ENCODE data around the gene MYO7A.

The MYO7A gene

DNA sequence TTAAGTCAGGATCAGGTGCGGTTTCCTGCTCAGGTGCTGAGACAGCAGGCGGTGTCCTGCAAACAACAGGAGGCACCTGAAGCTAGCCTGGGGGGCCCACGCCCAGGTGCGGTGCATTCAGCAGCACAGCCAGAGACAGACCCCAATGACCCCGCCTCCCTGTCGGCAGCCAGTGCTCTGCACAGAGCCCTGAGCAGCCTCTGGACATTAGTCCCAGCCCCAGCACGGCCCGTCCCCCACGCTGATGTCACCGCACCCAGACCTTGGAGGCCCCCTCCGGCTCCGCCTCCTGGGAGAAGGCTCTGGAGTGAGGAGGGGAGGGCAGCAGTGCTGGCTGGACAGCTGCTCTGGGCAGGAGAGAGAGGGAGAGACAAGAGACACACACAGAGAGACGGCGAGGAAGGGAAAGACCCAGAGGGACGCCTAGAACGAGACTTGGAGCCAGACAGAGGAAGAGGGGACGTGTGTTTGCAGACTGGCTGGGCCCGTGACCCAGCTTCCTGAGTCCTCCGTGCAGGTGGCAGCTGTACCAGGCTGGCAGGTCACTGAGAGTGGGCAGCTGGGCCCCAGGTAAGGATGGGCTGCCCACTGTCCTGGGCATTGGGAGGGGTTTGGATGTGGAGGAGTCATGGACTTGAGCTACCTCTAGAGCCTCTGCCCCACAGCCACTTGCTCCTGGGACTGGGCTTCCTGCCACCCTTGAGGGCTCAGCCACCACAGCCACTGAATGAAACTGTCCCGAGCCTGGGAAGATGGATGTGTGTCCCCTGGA is at the start of gene MYO7A:
Gene MYO7A (plus strand): TSS at position 327 of the 772 bp plus-strand sequence. CDS start 2,389 bp downstream, outside the sequence.
- no peak for DNase-seq (ENCODE audit: low read depth in 2 of 2)

DNA sequence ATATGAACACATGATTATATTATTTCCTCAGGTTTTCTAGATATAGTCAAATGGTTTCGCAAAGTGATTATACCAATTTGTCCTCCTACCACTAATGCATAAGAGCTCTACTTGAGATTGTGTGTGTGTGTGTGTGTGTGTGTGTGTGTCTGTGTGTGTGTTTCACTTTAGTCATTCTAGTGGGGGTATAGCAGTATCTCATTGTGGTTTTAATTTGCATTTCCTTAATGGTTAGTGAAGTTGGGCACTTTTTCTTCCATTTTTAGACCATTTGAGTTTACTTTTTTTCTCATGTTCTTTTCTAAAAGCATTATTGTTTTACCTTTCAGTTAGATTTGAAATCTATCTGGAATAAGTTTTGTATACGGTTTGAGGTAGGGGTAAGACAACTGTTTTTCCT is 48.4 kb upstream of the MYO7A start:
- DNase-seq (ENCODE audit: low read depth in 2 of 2) = no peak

DNA sequence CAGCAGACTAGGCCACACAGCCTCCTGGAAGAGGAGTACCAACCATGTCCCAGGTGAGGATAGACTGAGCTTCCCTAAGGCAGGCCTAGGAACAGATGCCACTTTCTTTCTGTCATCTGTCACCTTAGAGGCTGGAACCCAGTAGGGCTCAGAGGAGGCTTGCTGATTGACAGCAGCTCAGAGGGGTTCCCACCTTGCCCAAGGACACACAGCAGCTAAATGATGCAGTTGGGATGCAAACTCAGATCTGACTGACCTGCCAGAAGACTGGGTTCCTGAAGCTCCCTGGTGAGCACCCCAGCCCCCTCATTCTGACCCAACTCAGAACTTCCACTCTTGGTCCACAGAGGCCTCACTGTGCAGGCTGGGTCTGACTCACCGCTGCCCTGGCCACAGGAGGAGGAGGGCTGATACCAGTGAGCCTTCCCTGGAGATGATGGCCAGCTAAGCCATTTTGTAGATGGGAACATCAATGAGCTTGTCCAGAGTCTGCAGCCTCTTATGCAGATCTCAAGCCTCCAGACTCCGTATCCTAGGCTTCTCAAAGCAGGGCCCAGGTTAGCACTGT is 47.3 kb upstream of the MYO7A start:
- DNase-seq (ENCODE audit: low read depth in 2 of 2) = no peak

DNA sequence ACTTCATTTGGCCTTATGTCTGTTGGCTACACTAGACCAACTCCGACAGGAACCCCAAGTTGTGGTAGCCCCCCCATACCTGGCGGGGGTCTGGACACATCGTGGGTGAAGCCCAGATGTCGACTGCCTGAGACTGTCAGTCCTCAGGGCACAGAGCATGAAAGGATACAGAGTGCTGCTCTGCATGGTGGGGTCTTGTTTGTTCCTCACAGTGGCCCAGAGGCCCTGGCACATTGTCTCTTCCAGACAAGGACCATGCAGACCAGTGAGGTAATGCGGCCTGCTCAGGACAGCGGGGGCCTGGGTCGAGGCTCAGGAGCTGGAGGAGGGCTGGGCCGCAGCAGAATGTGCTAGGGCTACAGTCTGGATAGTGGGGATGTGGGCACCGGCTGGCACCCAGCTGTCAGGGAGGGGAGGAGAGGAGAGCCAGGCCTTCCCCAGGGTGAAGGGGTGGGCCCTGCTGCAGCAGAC is 46.6 kb upstream of the MYO7A start:
- no peak for DNase-seq (ENCODE audit: low read depth in 2 of 2)

DNA sequence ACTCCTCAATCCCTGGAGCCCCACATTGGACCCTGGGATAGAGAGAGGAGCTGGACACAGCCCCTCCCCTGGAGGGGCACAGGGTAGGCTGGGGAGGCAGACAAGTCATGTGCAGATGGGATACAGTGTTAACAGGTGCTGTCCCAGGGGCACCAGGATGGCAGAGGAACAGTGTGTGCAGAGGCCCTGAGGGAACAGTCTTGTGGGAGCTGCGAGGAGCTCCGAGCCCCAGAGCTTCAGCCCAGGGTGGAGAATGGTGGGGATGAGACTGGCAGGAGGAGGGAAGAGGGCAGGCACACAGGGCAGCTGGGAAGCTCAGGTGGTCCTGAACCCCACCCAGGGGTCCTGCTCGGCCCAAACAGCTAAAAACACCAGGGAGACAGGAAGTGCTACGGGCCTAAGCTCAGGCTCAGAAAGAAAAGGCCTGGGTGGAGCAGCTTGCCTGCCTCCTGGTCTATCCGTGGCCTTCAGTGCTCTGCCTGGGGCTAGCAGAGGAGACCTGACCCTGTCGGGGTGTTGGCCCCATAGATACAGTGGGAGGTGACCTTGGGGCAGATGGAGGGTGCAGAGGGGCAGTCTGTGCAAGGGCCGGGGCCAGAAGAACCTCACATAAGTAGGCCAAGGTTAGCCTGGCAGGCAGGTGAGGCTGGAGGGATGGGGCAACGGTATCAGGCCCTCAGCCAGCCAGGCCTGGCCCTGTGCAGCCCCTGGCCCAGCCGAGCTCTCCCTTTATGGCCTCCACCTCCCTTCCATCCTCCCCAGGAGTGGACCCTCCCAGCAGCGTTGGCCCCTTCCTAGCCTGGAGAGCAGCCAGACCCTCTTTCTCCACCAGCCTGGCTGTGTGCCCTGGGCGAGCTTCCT is 45.8 kb upstream of the MYO7A start:
- DNase-seq (ENCODE audit: low read depth in 2 of 2) = no peak

DNA sequence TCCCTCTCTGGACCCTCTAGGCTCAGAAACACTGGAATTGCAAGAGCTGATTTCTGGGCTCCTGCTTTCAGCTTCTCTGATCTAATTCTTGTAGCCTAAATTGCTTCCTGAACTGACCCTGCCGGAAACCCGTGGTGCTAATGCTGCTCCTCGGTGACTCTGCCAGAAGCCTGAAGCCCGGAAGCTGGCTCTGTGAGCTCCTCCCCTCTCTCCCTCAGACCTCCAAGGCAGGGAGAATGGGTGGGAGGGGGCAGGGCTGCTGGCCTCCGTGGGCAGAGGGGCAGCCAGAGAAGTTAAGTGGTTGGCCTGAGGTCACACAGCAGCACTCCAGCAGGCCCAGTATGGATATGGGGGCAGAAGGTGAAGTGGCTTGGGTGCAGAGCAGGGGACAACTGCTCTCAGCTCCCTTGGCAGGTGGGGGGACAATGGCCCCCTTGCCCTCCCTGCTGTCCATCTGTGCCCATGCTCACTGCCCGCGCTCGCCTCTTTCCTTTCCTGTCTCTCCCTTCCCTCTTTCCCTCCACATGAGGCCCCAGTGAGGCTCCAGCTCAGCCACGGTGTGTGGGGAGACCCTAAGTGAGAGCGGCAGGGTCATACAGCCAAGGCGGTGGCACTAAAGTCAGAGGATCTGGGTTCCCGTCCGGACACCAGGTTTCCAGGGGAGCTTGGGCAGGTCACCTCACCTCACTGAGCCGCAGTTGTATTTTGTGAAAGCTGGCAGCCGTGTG is 45.0 kb upstream of the MYO7A start:
- DNase-seq (ENCODE audit: low read depth in 2 of 2) = peak; percentile 10 to 34

DNA sequence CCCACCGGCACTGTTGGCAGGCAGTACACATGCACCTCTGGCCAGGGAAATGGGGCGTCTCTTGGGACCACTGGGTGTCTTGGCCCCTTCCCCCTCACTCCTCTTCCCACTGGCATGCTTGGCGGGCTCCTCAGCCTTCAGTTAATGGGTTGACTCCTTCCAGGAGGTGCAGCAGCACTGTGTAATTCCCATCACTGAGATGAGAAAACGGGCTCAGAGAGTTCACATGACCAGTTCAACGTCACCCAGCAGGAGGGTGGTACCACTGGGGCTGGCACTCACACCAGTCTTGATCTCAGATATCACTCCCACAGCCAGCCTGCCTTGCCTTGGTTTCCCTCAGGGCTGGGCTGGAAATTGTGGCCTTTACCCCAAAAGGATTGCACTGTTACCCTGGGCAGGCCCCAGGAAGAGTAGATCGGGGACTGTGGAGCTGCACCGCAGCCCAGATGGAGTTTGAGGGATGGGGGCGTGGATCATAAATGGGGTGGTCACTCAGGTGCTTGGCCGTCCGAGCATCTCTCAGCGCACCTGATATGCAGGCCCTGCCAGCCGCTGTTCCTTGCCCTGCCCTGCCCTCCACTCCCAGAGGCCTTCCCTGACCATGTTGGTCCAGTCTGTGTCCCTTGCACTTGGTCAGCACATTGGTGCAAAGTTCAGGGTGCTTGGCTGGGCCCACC is 44.3 kb upstream of the MYO7A start:
- DNase-seq (ENCODE audit: low read depth in 2 of 2) = no peak

DNA sequence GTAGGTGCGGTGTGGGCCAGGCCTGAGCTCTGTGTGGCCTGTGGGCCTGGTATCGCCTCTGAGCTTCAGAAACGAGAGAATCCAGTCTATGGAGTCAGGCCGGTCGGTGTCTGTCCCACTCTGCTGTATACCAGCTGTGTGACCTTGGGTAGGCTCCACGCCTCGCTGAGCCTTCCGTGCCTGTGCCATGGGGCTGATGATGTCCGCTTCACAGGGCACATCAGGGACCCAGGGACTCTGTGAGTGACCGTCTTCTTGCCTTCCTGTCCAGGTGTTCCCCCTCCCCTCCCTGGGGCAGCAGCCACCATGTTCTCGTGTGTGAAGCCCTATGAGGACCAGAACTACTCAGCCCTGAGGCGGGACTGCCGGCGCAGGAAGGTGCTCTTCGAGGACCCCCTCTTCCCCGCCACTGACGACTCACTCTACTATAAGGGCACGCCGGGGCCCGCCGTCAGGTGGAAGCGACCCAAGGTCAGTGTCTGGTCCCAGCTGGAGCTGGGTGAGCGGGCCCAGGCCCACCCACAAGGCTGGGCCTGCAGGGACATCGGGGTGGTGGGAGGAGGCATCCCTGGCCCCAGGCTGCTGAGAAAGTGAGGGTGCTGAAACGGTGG is 43.4 kb upstream of the MYO7A start:
- DNase-seq (ENCODE audit: low read depth in 2 of 2) = no peak

DNA sequence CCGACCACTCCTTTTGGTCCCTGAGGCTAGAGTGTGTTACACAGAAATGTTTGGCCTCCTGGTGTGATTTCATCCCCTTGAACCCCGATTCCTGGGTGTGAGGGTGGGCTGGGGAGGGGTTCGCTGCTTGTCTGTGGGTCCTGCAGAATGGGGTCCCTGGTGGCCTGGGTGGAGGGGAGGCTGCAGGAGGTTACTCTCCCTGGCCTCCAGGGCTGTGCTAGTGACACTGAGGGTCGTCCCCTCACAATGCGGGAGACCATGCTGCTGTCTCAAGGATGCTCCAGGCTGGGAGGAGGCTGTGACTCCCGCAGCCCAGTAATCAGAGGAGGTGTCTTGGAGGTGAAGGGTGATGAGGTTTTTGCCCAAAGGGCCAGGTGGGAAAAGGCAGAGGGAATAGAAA is 42.4 kb upstream of the MYO7A start:
- DNase-seq (ENCODE audit: low read depth in 2 of 2) = no peak

DNA sequence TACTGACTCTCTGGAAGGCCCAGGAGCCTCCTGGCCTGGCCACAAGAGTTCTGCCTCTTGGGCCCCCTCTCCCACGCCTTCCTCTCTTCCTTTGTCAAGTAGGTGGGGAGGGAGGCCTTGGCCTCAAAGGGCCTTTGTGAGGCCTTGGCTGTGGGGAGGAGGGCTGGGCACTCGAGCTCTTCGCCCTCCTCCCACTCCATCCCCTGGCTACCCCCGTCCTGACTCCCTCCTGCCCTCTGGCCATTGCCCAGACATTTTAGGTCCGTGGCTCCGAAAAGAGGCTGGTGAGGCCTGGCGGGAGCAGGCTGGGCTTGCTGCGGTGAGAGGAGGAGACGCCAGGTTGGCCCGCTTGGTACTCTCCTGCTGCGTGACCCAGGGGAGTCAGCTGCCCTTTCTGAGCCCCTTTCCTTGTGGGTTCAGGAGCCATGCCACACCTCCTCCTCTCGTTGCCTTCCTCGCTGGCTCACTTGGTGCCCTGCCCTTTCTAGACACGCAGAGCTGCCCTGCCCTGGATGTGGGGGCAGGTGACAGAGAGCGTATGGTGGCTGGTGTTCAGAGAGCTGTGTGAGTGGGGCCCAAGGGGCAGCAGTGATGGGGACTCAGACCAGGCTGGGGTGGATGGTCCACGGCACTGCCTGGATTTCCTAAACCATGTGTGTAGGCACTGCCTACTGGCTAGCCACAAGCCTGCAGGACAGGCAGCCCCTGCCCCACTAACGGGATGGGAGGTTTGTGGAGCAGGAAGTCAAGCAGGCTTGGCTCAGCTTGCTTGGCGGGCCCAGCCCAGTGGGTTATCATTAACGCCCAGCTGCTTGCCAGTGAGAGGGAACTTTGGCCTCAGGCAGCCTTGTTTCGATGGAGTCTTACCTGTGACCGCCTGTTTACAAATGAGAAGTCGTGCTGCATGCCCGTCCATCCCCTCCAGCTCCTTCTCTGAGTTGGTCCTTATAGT is 41.2 kb upstream of the MYO7A start:
- DNase-seq (ENCODE audit: low read depth in 2 of 2) = no peak

DNA sequence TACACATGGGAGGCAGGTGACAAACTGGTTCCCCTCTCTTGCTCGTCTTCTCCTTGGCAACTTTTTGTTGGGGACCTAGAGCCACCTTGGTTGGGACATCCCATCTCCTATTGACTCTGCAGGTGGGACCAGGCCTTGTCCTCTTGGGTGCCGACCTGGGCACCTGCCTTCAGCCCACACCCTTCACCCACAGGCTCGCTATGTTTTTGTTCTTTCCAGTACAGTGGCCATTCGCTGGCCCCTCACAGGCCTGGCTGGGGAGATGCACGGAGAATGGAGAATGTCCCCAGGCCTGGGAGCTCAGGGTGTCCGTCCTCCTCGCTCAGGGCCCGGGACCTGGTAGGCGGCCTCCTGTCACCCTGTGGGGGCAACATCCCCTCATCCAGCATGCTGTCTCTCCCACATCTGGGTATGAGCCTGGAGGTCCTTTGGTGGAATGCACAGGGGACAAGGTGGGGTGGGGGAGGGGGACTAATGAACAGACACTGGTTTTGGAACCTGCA is 40.3 kb upstream of the MYO7A start:
- no peak for DNase-seq (ENCODE audit: low read depth in 2 of 2)

DNA sequence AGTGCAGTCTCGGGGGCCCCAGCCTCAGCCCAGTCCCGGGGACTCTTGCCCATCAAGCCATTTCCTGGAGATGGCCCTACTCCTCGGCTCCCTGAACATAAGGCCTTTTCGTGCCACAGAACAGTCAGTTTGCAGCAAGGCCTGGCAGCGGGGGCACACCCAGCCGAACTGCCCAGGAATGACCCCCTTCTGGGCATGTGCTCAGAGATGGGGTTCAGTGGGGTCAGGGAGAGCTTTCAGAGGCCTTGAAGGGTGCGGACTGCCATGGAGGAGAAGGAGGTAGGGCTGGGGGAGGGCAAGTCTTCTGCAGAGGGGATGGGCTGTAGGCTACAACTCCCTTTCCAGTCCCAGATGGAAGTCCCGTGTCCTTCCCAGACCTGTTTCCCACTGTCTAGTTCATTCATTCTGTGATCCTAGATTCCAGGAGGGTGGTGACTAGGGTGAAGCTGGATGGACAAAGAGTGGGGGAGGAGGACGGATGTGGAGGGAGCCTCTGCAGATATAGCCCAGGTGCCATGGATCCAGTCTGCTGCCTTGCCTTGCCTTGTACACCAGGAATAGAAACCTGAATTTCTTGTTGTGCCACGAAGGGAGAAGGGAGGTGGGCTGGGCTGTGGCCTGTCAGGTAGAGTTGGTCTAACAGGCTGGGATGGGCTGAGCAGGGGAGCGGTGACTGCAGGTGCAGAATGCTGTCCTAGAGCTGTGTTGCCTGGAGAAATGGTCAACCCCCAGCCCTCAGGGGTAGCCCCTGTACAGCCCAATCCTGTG is 39.6 kb upstream of the MYO7A start:
- DNase-seq (ENCODE audit: low read depth in 2 of 2) = no peak

DNA sequence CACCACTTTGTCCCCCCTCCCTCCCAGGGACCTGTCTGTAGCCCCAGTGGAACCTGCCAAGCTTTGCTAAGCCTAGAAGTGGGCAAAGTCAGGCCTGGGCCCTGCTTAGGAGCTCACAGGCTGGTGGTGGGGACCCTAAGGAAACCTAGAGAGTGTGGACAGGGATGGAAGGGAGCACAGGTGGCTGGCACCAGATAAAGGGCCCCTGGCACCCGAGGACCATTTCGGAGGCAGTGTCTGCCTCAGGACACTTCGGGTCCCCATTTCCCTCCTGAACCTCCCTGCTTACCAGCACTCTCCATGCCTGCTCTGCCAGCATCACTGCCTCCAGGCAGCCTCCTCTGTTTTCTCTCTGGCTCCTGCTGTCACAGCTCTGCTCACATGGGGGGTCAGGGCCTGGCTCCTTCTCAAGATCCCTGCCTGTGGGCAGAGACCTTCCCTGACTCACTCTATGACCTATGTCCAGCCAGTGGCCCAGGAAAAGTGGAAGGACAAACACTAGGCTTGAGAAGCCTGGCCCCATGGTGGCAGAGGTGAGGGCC is 39.0 kb upstream of the MYO7A start:
- no peak for DNase-seq (ENCODE audit: low read depth in 2 of 2)

DNA sequence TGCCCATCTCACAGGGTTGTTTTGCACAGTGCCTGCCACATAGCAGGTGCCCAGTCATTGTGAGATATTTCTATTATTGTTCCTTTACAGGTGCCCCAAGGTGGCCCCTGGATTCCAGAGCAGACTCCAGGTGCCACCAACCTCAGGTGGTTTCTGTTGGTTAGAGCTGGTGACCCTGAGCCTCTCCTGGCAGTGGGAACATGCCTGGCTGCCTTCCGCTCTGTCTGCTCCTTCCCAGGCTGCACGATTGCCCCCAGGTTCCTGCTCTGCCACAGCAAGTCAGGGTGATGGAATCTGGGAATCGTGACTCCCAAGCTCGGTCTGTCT is 38.0 kb upstream of the MYO7A start:
- DNase-seq (ENCODE audit: low read depth in 2 of 2) = no peak

DNA sequence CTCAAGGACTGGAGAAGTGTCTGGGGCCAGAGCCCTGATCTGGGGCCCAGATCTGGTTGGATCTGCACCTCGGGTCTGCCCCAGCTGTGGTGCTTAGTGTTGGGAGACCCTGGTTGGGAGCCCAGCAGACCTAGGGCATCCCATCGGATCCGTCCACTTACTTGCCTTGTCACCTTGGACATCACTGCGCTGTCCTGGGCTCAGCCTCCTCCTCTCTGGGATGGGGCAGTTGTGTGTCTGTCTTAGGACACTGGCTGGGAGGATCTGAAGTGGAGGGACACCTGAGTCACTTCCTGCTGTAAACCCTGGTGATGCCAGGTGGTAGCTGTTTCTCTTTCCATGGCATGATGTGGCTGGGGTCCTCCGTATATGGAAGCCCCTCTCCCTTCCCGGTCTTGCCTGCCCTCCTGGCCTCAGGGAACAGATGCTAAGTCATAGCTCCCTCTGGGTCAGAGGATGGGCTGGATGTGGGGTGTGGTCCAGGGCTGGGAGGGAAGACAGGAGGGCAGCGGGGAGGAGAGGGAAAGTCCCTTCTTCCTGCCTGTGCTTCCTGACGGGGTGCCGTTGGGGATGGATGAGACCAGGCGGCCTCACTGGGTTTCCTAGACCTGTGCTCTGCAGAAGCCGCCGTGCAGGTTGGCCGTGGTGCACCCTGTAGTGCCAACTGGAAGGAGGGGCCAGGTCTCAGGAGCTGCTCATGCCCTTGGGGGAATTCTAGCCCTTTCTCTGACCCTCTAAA is 37.5 kb upstream of the MYO7A start:
- DNase-seq (ENCODE audit: low read depth in 2 of 2) = no peak

DNA sequence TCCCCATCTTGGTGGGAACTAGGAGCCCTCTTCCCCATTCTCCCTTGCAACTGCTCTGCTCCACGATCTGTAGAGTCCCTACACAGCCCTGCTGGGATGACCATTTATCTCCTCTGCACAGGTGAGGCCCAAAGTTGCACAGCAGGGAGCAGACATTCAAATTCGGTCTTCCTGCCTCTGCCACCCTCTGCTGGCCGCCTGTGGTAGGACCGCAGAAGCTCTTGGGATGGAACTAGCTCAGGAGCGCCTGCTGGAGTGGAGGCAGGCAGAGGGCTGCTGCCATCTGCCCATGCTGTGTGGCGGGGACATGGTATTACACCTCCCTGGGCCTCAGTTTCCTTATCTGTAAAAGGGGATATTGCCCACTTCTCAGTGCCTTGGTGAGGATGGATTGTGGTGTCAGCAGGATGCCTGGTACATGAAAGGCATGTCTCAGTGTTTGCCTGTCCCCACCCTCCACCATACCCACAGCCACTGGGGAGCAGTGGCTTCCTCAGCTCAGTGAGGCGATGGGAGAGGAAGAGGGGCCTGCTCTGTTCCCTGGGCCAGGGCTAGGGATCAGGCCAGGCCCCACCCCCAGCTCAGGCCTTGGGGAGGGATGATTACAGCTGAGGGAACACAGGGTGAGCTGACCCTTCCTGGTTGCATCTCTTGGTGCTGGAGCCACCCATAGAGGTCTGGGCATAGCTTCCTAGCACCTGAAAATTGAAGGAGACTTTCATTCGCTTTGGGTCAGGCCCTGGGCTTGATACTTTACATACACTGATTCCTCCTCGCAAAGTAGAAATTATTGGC is 36.7 kb upstream of the MYO7A start:
- peak; percentile 63 to 74 for DNase-seq (ENCODE audit: low read depth in 2 of 2)

DNA sequence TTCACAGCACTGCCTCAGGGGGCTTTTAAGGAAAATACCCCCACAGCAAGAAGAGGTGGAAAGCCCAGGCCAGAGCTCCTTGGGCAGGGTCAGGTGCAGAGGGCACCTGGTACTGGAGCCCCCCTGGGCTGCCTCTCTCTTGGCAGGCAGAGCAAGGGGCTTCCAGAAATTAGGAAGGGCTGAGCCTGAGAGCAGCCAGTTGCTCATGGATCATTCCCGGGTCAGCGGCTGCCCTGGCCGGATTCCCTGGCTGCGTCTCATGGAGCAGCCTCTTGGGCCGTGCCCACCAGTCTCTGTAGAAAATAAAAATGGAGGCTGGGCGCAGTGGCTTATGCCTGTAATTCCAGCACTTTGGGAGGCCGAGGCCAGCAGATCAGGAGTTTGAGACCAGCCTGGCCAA is 35.7 kb upstream of the MYO7A start:
- no peak for DNase-seq (ENCODE audit: low read depth in 2 of 2)

All from stimulated activated CD4-positive, alpha-beta T cell treated with anti-CD3 and anti-CD28 coated beads, Interleukin-1b, Interleukin-23, amount 100 ng/mL, for 4 hours (primary cell).